HUES64 (cell line): ENCODE measurements around the gene KDM1A.
"Not testable (repeated sequence)": the region's sequence is repeated elsewhere in the genome, so short reads cannot be mapped to it uniquely, and the experiment has no call there.

ENCODE experiments used
- H3K27ac ChIP-seq: 2 replicates; pipeline ENCODE4 v1.7.0; 2013; ENCODE audit warnings: low read depth, low read length, inconsistent platforms
- H3K27me3 ChIP-seq: 2 replicates; pipeline ENCODE4 v1.6.1; 2013; ENCODE audit warnings: mild to moderate bottlenecking, low read length; ENCODE audit not compliant: insufficient read depth
- H3K36me3 ChIP-seq: 2 replicates; pipeline ENCODE4 v1.6.1; 2013; ENCODE audit warnings: mild to moderate bottlenecking, low read length; ENCODE audit not compliant: insufficient read depth
- H3K4me1 ChIP-seq: 2 replicates; pipeline ENCODE4 v1.6.1; 2013; ENCODE audit warnings: mild to moderate bottlenecking, low read length, moderate library complexity; ENCODE audit not compliant: insufficient read depth
- H3K4me3 ChIP-seq: 2 replicates; pipeline ENCODE4 v1.5.1; 2013; ENCODE audit warnings: mild to moderate bottlenecking, low read length, moderate library complexity
- H3K9ac ChIP-seq: 2 replicates; pipeline ENCODE4 v1.6.1; 2013; ENCODE audit warnings: mild to moderate bottlenecking, low read depth, low read length
- H3K9me3 ChIP-seq: 2 replicates; pipeline ENCODE4 v1.6.1; 2013; ENCODE audit warnings: low read depth, low read length; ENCODE audit not compliant: insufficient read depth
- WGBS: fragments of 150-250, 120-280 bp; methylation state at CpG from one replicate; pipeline ENCODE4 v1.1.7; 2013; ENCODE audit warnings: missing lambda C conversion rate; 5-methylcytosine and 5-hydroxymethylcytosine counted together

KDM1A gene

DNA sequence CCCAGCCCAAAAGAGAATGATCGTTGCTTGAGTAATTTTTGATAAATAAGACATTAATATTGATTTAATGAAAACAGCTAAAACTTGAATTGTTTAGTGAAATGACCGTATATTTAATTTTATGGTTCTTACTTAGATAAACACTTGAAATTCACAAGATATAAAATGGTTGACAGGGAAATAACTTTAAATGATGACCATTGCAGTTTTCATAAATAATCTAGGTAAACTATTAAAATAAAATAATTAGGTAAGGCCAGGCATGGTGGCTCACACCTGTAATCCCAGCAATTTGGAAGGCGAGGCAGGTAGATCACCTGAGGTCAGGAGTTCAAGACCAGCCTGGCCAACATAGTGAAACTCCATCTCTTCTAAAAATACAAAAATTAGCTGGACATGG lies 26.9 kb upstream of the KDM1A start:
- peaks cover 44% of the 10 kb centered on the region for H3K9me3 ChIP-seq
- H3K36me3 ChIP-seq, H3K4me3 ChIP-seq, H3K27me3 ChIP-seq, H3K27ac ChIP-seq, H3K9ac ChIP-seq, H3K4me1 ChIP-seq: not testable (repeated sequence)
- WGBS = 94% methylated on average over 2 of the region's 3 CpGs

DNA sequence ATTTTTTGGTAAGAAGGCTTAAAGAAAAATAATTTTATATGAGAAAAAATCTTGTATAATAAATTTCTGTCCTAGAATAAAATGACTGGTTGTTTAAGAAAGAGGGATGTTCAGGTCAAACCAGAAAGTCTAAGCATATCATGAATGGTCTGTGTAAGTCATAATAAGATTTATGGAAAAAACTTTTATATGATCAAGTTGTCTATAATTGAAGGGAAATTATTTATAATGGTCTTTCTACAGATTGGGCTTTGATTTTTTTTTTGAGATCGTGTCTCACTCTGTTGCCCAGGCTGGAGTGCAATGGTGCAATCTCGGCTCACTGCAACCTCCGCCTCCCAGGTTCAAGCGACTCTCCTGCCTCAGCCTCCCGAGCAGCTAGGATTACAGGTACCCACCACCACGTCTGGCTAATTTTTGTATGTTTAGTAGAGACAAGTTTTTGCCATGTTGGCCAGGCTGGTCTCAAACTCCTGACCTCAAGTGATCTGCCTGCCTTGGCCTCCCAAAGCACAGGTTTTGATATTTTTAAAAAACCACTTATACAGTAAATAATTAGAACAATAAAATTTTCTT lies 26.0 kb upstream of the KDM1A start:
- WGBS = 90% methylated on average over 6 of the region's 6 CpGs
- not testable (repeated sequence) for H3K9ac ChIP-seq, H3K27me3 ChIP-seq, H3K4me1 ChIP-seq, H3K4me3 ChIP-seq, H3K36me3 ChIP-seq, H3K27ac ChIP-seq
- H3K9me3 ChIP-seq = peaks cover 44% of the 10 kb centered on the region

DNA sequence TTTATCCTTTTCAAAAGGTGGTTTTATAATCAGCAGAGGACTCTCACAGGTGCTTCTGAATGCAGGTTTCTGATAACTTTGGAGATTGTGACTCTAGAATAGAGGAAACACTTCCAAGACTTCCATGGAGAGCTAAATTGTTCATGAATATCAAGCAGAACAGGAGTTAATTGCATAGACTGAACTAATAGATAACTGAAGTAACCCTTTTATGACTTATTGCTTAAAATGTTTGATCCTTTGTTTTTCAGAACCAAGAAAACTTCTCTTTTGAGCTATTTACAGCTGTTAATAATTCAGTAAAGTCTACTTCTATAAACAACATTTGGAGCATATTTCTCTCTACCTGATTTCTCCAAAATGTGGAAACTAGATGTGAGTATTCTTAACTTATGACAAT lies 23.5 kb upstream of the KDM1A start:
- H3K27me3 ChIP-seq = no peaks in the 10 kb centered on the region
- H3K9me3 ChIP-seq = peaks cover 47% of the 10 kb centered on the region
- H3K4me3 ChIP-seq = no peak overlapping the region
- no peaks in the 10 kb centered on the region for H3K36me3 ChIP-seq
- no peaks in the 10 kb centered on the region for H3K4me1 ChIP-seq
- no peak overlapping the region for H3K27ac ChIP-seq
- no peak overlapping the region for H3K9ac ChIP-seq

DNA sequence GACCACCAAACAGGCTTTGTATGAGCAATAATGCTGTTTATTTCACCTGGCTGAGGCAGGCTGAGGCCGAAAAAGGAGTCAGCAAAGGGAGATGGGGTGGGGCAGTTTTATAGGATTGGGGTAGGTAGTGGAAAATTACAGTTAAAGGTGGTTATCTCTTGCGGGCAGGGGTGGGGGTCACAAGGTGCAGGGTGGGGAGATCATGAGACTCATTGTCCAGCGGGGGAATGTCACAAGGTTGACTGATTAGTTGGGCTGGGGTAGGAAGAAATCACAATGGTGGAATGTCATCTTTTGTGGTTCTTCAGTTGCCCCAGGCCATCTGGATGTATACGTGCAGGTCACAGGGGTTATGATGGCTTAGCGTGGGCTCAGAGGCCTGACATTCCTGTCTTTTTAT lies 21.7 kb upstream of the KDM1A start:
- H3K9me3 ChIP-seq = peaks cover 42% of the 10 kb centered on the region
- not testable (repeated sequence) for H3K36me3 ChIP-seq, H3K4me1 ChIP-seq, H3K9ac ChIP-seq, H3K27me3 ChIP-seq, H3K4me3 ChIP-seq, H3K27ac ChIP-seq
- 93% methylated on average over 5 of the region's 5 CpGs for WGBS

DNA sequence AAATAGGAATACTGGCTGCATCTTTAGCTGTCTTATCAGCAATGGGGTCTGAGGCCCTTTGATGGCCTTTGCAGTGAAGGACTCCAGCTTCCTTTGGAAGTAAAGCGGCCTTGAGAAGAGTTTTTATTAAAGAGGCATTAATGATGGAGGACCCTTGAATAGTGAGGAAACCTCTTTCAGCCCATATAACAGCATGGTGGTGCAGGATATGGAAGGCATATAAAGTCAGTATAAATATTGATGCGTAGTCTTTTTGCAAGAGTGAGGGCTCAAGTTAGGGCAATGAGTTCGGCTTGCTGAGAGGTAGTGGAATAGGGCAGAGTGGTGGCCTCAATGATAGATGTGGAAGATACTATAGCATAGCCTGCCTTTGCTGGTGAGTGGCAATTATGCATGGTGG lies 19.1 kb upstream of the KDM1A start:
- WGBS = 96% methylated on average over 3 of the region's 3 CpGs
- not testable (repeated sequence) for H3K27me3 ChIP-seq, H3K4me3 ChIP-seq, H3K9ac ChIP-seq, H3K27ac ChIP-seq, H3K36me3 ChIP-seq, H3K4me1 ChIP-seq
- peaks cover 17% of the 10 kb centered on the region for H3K9me3 ChIP-seq

DNA sequence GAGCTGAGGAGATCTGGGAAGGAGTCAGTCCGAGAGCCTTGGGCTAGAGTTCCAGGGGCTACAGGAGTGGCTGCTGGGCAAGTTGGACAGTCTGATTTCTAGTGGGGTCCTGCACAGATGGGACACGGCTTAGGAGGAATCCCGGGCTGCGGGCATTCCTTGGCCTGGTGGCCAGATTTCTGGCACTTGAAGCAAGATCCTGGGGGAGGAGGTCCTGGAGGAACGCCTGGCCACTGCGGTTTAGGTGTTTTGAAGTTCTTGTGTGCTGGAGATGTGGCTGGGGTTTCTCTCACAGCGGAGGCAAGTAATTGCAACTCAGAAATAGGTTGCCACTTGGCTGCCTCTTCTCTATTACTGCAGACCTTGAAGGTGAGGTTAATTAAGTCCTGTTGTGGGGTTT lies 17.1 kb upstream of the KDM1A start:
- not testable (repeated sequence) for H3K9ac ChIP-seq, H3K4me3 ChIP-seq, H3K36me3 ChIP-seq, H3K27me3 ChIP-seq, H3K27ac ChIP-seq, H3K4me1 ChIP-seq, H3K9me3 ChIP-seq
- WGBS = 92% methylated on average over 7 of the region's 7 CpGs

DNA sequence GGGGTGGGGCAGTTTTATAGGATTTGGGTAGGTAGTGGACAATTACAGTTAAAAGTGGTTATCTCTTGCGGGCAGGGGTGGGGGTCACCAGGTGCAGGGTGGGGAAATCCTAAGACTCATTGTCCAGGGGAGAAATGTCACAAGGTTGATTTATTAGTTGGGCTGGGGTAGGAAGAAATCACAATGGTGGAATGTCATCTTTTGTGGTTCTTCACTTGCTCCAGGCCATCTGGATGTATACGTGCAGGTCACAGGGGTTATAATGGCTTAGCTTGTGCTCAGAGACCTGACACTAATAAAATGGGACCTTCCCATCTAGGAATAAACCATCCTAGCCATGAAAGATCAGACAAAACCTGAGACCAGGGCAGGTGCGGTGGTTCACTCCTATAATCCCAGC lies 15.2 kb upstream of the KDM1A start:
- WGBS = 89% methylated on average over 3 of the region's 3 CpGs
- H3K4me1 ChIP-seq = no peaks in the 10 kb centered on the region
- no peaks in the 10 kb centered on the region for H3K27me3 ChIP-seq
- no peak overlapping the region for H3K9ac ChIP-seq
- no peak overlapping the region for H3K27ac ChIP-seq
- 0 out of 2 replicates have a peak, but pooled peaks cover 4% of the 10 kb centered on the region for H3K9me3 ChIP-seq
- H3K36me3 ChIP-seq = no peaks in the 10 kb centered on the region
- H3K4me3 ChIP-seq = no peak overlapping the region

DNA sequence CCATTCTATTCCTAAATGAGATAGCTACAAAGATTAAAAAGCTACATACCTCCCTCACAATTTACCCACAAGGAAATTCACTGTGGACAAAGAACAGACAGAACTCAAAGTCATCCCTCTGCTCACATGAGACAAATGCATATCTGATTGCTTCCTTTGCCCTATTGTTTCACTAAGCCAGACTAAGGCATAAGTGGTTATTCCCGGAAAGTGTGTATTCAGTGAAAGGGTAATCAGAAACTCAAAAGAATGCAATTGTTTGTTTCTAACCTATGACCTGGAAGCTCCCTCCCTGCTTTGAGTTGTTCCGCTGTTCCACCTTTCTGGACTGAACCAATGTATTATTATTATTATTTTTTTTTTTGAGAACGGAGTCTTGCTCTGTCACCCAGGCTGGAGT lies 14.5 kb upstream of the KDM1A start:
- not testable (repeated sequence) for H3K36me3 ChIP-seq, H3K27ac ChIP-seq, H3K9ac ChIP-seq, H3K4me3 ChIP-seq, H3K4me1 ChIP-seq, H3K9me3 ChIP-seq, H3K27me3 ChIP-seq
- WGBS = 88% methylated on average over 3 of the region's 3 CpGs

DNA sequence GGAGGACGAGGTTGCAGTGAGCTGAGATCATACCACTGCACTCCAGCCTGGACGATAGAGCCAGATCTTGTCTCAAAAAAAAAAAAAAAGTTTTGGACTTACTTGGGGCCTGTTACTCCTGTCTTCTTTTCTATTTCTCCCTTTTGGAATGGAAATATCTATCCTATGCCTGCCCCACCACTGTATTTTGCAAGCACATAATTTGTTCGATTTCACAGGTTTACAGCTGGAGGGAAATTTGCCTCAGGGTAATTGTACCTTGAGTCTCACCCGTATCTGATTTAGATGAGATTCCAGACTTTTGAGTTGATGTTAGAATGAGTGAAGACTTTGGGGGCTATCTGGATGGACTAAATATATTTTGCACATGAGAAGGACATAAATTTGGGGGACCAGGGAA lies 12.2 kb upstream of the KDM1A start:
- H3K9me3 ChIP-seq = no peaks in the 10 kb centered on the region
- no peaks in the 10 kb centered on the region for H3K27me3 ChIP-seq
- no peak overlapping the region for H3K27ac ChIP-seq
- WGBS = 90% methylated on average over 4 of the region's 4 CpGs
- H3K36me3 ChIP-seq = no peaks in the 10 kb centered on the region
- no peak overlapping the region for H3K4me3 ChIP-seq
- H3K9ac ChIP-seq = no peak overlapping the region
- no peaks in the 10 kb centered on the region for H3K4me1 ChIP-seq

DNA sequence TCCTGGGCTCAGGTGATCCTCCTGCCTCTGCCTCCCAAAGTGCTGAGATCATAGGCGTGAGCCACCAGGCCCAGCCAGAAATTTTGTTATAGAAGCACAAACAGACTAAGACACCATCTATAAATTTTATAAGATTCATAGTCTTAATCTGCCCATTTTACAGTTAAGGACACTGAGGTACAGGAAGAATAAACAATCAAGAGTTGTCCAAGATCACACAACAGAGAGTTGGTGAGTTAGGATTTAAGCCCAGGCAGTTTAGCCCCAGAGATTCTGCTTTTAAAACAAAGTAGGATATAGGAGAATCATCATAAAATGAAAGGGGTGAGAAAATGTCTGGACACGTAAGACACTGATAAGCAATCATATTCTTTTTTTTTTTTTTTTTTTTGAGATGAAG lies 10.4 kb upstream of the KDM1A start:
- Histone ChIP-seq H3K9me3 (no peaks in the 10 kb centered on the region), H3K27me3 (no peaks in the 10 kb centered on the region), H3K36me3 (no peaks in the 10 kb centered on the region), H3K4me1 (peaks cover 3% of the 10 kb centered on the region), H3K27ac (no peak overlapping the region), H3K4me3 (no peak overlapping the region), H3K9ac (no peak overlapping the region)
- WGBS = 86% methylated on average over 2 of the region's 2 CpGs

DNA sequence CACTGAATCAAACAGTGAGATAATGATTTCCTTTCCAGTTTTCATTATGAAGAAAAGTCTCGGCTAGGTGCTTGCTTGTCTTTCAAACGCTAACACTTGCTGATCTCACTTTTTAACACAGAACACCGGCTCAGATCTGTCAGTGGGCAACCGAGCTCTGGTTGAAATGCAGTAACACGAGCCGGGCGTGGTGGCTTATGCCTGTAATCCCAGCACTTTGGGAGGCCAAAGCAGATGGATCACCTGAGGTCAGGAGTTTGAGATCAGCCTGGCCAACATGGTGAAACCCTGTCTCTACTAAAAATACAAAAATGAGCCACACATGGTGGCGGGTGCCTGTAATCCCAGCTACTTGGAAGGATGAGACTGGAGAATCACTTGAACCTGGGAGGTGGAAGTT lies 9.2 kb upstream of the KDM1A start:
- not testable (repeated sequence) for H3K27ac ChIP-seq, H3K27me3 ChIP-seq, H3K36me3 ChIP-seq, H3K9ac ChIP-seq, H3K4me3 ChIP-seq, H3K4me1 ChIP-seq, H3K9me3 ChIP-seq
- 88% methylated on average over 8 of the region's 8 CpGs for WGBS

DNA sequence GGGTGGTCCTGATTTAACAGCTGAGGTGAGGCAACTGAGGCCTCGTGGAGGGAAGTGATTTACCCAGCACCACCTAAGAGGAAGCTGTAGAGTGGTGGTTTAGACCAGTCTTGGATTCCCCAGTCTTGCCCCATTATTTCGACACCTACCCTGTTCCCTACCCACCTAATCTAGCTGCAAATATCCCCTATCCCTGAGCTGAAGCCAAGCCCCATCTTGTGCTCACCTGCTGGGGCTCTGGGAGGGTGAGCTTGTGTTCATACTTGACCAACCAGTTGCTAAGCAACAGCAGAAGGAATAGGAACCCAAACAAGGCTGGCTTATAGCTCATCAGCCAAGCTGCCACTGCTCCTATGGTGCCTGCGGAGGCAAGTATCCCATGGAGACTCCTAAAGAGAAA lies 5.6 kb upstream of the KDM1A start:
- Histone ChIP-seq H3K9me3 (no peaks in the 10 kb centered on the region), H3K27me3 (no peaks in the 10 kb centered on the region), H3K27ac (no peak overlapping the region), H3K4me3 (no peak overlapping the region), H3K36me3 (no peaks in the 10 kb centered on the region), H3K4me1 (peaks cover 6% of the 10 kb centered on the region), H3K9ac (no peak overlapping the region)
- 86% methylated on average over 3 of the region's 3 CpGs for WGBS
